ENCODE data around the gene SOBP.

The SOBP gene

GRCh38 chr6:107489636-107490565 lies at the start of gene SOBP:
Gene SOBP, plus strand, starts transcription at chr6:107490117. Its CDS starts 500 bp downstream, at chr6:107490617.
- DNase-seq (ENCODE audit: low read depth), result peak; percentile 42
- H3K4me3 ChIP-seq (replicated peaks; ENCODE audit: low read depth, low read length), result peak within 1 kb of the TSS; percentile 80
- no peak for TF ChIP-seq CTCF (IDR thresholded peaks at IDR 0.05; ENCODE audit: low read length, missing control alignments)

- DNase-seq (ENCODE audit: low read depth), result no peak
- no peak overlapping the region for H3K4me3 ChIP-seq (replicated peaks; ENCODE audit: low read depth, low read length)
- TF ChIP-seq CTCF (IDR thresholded peaks at IDR 0.05; ENCODE audit: low read length, missing control alignments), result no peak
These were observed 49.0 kb upstream of the SOBP start for GRCh38 chr6:107440936-107441335.

- no peak for DNase-seq (ENCODE audit: low read depth)
- no peak overlapping the region for H3K4me3 ChIP-seq (replicated peaks; ENCODE audit: low read depth, low read length)
- no peak for TF ChIP-seq CTCF (IDR thresholded peaks at IDR 0.05; ENCODE audit: low read length, missing control alignments)
These were observed 48.2 kb upstream of the SOBP start for GRCh38 chr6:107441682-107442081.

GRCh38 chr6:107442938-107443607 lies 46.8 kb upstream of the SOBP start:
- no peak overlapping the region for H3K4me3 ChIP-seq (replicated peaks; ENCODE audit: low read depth, low read length)
- DNase-seq (ENCODE audit: low read depth), result no peak
- TF ChIP-seq CTCF (IDR thresholded peaks at IDR 0.05; ENCODE audit: low read length, missing control alignments), result no peak

- no peak overlapping the region for H3K4me3 ChIP-seq (replicated peaks; ENCODE audit: low read depth, low read length)
- no peak for TF ChIP-seq CTCF (IDR thresholded peaks at IDR 0.05; ENCODE audit: low read length, missing control alignments)
- no peak for DNase-seq (ENCODE audit: low read depth)
These were observed 46.2 kb upstream of the SOBP start for GRCh38 chr6:107443608-107444267.

- no peak overlapping the region for H3K4me3 ChIP-seq (replicated peaks; ENCODE audit: low read depth, low read length)
- DNase-seq (ENCODE audit: low read depth), result no peak
- no peak for TF ChIP-seq CTCF (IDR thresholded peaks at IDR 0.05; ENCODE audit: low read length, missing control alignments)
These were observed 45.6 kb upstream of the SOBP start for GRCh38 chr6:107444277-107444676.

All from fibroblast of pulmonary artery (primary cell).